GM13976 (cell line): ENCODE measurements around the gene HAND2.

ENCODE experiments used
- DNase-seq: peaks from one replicate; pipeline ENCODE4 v3.0.0; 2012; ENCODE audit warnings: low spot score
- CTCF ChIP-seq: IDR thresholded peaks from 2 replicates; pipeline ENCODE4 v1.5.1; 2012; ENCODE audit warnings: borderline replicate concordance, mild to moderate bottlenecking; ENCODE audit not compliant: insufficient read depth; ENCODE audit errors: extremely low read depth, missing control alignments, control extremely low read depth
- in situ Hi-C: fragments of 300-500 bp; cut with MboI; formaldehyde crosslinking; loops from one replicate; pipeline ENCODE4 v1.12.0; 2022; ENCODE audit warnings: low sequenced_read_pairs, mixed read lengths, inconsistent platforms; ENCODE audit not compliant: unreplicated experiment

The HAND2 gene

DNA sequence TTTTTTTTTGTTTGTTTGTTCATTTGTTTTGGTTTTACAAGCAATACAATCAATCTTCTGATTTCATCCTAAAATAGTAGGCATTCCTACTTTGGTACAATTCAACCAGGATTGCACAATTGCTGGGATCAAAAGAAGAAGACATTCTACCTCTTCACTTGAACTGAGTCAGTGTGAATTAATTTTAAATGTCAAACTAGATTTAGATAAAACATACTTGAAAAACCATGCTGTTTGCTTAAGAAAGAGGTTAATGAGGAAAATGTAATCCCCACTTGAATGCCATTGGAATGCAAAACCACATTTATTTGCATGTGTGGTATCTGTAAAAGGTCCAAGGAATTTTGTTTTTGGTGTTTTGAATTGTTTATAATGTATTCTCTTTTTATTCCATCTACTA, 40.5 kb downstream of the HAND2 start:
- in situ Hi-C loops, result no loop called here
- DNase-seq, result no peak
- TF ChIP-seq CTCF, result no peak

- in situ Hi-C loops, result no loop called here
- TF ChIP-seq CTCF, result no peak
- DNase-seq, result no peak
Observed at GRCh38 chr4:173488656-173489055, 41.4 kb downstream of the HAND2 start.

DNA sequence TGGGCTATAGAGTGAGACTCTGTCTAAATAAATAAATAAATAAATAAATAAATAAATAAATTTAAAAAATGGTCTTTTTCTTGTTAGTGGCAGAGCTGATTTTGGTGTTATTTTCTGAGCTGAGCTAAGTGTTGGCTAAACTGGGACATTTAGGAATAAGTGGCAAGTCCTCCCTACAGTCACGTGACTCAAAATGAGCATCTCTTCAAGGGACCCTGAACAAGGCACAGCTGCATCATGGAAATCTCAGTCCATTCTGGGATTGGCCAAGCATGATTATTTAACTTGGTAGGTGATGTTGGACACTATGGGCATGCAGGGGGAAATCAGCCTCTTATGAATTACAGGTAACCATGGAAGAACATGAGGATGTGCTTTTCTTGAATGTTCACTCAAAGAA, 42.0 kb downstream of the HAND2 start:
- DNase-seq, result no peak
- in situ Hi-C loops, result no loop called here
- TF ChIP-seq CTCF, result no peak

DNA sequence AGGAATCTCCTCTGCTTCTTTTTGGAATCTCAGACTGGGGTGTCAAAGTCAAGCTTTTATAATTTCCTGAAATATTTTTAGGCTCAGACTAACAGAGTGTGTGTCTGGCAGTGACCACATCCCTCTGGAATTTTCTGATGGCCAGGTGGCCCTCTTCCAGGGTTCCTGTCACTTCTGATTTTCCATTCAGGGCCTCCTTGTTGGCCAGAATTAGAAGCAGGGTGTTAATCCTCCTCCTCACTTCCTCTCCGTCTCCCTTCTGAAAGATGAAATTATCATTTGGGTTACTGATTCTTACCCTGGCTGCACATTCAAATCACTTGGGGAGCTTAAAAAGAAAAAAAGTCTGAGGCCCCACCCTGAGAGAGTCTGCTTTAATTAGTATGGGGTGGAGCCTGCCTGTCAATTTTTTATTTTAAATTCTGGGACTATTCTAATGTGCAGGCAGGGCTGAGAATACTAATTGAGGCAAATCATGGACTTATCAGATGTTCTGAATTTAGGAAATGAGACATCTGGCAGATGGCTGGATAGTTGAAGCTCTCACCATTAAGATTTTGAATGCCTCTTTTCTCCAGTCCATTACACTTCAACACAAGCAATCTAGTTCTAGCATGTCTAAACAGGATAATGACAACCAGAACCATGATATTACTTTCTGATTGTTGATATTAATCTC, 43.2 kb downstream of the HAND2 start:
- no peak for DNase-seq
- TF ChIP-seq CTCF, result no peak
- in situ Hi-C loops, result no loop called here

DNA sequence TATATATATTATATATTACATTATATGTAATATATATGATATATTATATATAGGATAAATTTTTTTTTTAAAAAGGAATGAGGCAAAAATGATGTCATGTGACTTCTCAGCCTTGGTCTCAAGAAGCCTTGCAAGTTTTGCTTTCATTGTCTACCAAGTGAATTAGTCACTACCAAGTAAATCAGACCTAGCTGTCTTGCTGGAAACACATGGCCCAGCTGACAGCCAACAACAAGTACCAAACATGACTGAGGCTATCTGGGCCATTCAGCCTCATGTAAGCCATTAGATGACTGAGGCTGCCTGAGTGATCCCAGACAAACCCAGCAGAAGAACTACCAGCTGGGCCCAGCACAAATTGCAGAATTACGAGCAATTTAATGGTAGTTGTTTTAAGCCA, 44.9 kb downstream of the HAND2 start:
- no peak for TF ChIP-seq CTCF
- no peak for DNase-seq
- in situ Hi-C loops, result no loop called here

- no peak for TF ChIP-seq CTCF
- DNase-seq, result no peak
- in situ Hi-C loops, result no loop called here
Observed at GRCh38 chr4:173482330-173482931, 47.6 kb downstream of the HAND2 start.
